DMS 273 treated with DMSO at 0.1 percent for 48 hours (cell line): Measurements from ENCODE around the gene SYCP3.
A peak's percentile ranks its signal among the peaks of the same experiment; 100 is the strongest.
"Not testable (repeated sequence)": the region's sequence is repeated elsewhere in the genome, so short reads cannot be mapped to it uniquely, and the experiment has no call there.

ENCODE experiments used
- DNase-seq: peaks from one replicate; lab custom pipeline; 2025; lab: John Stamatoyannopoulos, UW

The SYCP3 gene

DNA sequence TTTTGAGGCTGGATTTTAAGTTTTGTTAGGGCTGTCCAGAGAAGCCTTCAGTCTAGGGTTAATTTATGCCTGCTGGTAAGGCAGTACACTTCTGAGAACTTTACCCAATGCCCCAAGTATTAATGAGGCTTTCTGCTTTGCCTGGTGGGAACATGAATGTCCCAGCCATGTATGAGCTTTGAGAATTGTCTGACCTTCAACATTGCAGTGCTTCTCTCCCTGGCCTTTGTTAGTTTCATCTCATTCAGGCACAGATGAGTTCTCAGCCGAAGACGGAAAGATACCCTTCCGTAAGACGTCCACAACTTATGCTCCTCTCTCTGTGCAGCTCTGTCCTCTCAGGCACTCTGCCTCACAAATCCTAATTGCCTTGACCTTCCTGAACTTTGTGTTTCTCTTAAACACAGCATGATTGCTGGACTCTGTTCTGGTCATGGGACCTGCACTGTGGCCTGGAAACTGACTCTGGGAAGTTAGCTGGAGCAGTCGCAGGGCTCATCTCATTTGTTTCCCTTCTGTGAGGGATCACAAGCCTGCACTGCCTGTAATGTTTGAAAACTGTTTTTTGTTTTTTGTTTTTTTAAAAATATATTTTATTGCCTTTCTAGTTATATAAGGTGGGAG, 26.1 kb downstream of the SYCP3 start:
- DNase-seq: no peak

DNA sequence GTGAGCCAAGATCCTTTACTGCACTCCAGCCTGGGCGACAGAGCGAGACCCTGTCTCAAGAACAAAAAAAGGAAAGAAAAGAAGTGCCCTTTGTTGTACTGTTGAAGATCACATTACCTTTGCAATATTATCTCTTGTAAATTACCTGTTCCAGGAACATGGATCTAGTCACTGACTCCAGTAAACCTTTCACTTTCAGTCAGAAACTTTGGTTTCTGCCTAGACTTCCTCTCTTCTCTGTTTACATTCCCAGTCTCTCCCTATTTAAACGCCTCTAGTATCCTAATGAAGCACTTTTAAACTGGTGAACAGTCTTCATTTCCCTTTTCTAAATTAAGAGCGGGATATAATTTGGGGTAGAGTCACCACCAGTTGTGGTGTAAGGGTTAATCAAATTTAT, 29.0 kb downstream of the SYCP3 start:
- no peak for DNase-seq

DNA sequence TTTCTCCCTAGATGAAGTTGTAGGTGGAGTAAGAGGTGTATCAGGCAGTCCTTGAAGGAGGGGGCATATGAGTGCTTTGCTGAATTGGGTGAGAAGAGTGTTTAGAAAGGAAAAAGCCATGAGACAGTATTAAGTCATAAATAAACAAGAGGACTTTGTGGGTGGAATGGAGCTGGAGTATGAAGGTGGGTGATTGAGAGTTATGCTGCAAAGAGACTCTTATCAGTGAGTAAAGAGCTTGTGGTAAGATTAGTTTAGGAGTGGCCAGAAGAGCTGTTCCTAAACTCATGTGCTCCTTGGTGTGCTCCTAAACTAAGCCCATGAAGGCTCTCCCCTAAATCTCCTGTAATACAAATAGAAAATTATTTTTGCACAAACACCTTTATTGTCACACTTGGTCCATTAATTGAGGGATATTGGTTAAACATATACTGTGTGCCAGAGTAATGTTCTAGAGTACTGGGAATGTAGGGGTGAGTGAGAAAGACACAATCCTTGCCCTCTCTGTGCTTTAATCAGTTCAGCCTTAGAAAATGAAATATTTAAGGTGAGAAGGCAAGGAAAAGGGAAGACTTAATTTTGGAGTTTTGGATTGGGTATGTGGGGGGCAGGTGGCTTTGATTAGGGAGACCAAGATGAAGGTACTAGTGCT, 32.0 kb downstream of the SYCP3 start:
- no peak for DNase-seq

DNA sequence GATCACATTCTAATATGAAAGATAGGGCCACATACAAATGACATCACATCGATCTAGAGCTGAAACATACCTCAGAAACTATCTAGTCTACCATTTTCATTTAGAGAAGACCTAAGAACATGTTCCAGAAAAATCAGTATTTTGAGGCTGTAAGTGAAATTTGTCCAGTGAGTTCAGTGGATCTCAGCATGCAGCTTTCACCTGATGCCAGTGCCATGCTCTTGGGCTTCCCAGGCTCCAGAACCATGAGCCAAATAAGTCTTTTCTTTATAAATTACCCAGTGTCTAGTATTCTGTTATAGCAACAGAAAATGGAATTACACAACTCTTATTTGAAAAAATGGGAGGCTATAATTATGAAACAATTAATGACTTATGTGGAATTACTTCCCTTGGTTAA, 32.9 kb downstream of the SYCP3 start:
- DNase-seq: no peak

DNA sequence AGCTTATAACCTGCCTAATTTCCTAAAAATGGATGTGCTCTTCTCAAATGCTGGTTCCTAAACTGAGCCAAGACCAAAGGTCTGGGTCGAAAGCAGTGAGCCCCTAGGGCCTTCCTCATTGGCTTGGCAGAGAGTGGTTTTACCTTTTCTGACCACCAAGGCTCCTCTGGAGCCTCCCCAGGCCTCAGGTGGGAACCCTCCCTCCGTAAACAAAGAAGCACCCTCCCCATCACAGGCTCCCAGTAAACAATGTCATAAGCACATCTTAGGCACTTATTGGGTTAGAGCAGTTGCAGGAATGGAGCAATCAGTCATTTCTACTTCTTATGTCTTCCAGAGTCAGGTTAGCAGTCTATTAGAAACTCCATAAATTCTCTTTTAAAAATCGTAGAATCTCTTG, 35.8 kb downstream of the SYCP3 start:
- DNase-seq: no peak

DNA sequence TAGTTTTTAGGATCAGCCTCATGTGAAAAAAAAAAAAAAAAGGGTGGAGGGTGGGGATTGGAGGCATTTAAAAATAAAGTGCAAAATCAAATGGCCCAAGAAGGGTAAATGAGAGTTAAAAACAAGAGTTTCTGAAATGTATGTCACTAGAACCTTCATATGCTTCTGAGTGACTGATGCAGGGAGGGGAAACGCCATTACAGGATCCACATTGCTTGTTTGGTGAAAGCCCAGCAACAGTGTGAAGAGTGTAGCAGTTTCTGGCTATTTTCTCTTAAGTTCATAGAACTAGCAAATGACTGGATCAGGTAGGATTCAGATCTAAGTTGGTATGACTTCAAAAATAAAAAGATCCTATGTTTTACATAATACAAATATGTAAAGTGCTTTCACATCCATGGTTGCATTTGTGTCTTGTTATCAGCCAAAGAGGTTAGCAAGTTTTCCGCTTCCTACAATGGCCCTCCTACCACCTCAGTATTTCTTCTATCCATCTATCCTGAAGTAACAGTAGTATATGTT, 38.9 kb downstream of the SYCP3 start:
- DNase-seq: no peak

DNA sequence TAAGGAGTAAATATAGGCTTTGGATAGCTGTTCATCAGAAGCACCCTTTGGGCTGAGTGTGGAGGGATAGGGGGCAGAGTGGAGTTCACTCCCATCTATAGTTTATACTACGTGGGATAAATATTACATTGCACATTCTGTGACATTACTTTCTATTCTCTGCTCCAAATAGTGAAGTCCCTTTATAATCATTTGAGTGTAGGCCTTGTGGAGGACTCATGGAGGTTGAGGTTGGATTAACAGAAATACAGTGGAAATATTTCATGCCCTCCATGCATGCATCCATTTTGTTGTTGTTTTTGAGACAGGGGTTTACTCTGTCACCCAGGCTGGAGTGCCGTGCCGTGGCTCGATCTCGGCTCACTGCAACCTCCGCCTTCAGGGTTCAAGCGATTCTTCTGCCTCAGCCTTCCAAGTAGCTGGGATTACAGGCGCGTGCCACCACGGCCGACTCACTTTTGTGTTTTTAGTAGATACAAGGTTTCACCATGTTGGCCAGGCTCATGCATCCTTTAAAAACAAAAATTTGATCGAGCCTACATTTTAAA, 40.4 kb downstream of the SYCP3 start:
- no peak for DNase-seq

DNA sequence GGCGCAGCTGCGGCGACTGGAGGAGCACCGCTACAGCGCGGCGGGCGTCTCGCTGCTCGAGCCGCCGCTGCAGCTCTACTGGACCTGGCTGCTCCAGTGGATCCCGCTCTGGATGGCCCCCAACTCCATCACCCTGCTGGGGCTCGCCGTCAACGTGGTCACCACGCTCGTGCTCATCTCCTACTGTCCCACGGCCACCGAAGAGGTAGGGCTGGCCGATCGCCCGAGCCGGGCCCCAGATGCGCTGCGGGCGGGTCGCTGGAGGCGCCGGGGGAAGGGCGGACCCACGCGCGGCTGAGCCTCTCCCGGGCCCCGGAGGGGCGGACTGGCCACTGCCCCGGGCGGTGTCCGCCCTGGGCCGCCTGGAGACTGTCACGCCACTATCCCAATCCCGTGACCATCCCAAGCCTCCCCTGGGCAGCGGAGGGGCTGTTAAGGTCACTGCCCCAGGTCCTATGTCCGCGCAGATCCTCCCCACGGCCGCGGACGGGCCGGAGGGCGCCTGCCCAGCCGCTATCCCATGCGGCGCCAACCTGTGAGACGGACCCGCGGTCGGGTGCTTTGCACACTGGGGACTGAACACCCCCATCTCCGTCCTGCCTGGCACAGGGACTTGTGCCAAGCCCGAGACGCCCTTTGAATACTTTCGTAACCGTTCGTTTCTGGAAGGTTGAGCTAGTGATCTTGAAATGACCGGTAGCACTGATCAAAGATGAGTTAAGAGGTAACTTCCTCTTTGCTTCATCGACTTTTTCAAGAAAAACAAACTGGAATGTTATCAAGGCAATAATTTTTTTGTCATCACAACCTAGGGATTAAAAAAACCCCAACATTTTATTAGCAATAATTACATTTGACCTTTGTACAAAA, 41.1 kb downstream of the SYCP3 start:
- DNase-seq: peak; percentile 2

DNA sequence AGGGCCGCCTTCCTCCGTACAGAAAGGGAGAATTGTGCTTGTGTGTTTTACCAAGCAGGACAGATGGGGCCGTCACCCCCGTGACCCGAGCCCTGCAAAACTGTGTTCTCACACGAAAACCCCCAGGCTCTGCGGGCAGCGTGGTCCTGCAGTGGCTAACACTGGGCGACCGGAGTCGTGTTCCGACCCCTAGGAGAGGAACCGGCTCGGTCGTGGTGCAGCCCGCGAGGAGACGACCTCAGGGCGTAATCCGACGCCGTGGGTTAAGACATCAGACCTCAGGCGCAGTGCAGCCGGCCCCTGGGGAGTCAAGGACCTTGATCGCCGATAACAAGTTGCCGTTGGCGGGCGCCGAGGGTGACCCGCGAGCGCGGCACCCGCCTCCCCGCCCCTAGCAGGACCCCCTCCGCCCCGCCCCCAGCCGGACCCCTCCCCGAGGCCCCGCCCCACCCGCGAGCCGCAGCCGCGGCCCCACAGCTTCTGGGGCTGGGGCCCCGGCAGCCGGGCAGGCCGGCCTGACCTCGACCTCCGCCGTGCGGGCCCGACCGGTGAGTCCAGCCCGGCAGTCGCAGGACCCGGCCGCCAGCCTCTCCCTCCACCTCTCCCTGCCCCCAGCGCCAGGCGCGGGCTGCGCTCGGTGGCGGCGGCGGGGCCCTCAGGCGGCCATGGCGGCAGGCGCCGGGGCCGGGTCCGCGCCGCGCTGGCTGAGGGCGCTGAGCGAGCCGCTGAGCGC, 41.9 kb downstream of the SYCP3 start, which contains the start of gene CHPT1:
Gene CHPT1 (plus strand): TSS at position 444 of the 733 bp plus-strand sequence. CDS start 222 bp downstream, at position 666.
- peak; percentile 7 for DNase-seq

DNA sequence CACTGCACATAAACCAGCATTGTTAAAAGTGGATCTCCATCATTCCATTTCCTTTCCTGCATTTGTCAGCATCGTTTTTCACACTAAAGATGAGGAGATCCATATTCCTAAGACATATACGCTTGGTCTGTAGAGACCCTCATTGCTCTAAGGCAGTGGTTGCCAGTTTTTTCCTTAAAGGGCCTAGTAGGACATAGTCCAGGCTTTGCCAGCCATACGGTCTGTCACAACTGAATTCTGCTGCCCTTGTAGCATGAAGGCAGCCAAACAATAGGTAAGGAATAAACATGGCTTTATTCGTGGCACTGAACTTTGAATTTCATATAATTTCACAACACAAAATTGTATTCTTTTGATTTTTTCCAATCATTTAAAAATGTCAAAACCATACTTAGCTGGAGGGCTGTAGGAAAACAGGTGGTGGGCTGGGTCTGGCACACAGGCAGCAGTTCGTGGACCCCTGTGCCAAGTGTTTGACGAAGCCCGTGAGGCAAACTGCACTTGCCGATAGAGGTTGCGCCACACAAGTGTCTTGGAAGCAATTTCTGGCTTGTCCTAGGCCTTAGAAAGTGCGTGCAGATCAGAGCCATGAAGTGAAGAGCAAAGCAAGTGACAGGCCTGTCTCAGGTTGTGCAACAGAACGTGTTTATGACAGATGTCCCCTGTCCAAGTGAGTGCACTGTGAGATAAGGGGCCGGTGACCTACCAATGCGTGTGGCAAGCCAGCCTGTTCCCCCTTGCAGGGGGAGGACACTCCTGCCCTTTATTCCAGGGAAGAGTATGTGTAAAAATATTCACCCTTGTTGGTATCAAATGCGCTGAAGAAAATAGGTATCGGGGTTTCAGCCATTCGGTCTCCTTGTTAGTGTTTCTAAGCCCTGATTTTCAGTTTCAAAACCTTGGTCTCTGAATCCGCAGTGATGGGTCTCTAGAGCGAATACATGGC, 42.7 kb downstream of the SYCP3 start:
- DNase-seq: no peak

DNA sequence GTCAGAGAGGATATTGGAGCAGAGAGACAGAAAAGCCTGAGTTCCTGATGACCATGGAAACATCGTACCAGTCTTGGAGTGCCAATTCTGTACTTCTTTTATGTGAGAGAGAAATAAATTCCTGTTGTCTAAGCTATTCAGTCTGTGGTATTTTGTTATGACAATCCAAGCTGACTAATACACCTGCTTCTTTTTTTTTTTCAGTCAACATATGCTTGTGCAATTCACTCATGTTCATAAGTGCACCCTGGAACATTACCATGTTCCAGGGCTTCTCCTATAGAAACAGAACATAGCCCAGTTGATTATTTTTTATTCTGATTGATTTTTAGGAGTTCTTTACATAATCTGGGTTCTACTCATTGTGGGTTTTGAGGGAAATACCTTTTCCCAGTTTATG, 43.6 kb downstream of the SYCP3 start:
- DNase-seq: no peak

DNA sequence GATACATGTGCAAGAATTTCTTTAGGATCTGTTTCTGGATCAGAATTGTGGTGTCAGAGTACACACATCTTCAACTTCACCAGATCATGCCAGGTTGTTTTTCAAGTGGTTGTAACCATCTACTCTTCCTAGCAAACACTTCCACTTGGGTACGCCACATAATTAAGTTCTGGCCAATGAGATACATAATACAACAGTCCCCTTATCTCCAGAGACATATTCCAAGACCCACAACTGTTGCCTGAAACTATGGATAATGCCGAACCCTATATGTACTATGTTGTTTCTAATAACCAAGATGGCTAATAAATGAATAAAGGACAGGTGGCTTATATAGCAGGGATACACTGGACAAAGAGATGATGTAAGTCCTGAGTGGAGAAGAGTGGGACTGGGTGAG, 44.3 kb downstream of the SYCP3 start:
- DNase-seq: no peak

DNA sequence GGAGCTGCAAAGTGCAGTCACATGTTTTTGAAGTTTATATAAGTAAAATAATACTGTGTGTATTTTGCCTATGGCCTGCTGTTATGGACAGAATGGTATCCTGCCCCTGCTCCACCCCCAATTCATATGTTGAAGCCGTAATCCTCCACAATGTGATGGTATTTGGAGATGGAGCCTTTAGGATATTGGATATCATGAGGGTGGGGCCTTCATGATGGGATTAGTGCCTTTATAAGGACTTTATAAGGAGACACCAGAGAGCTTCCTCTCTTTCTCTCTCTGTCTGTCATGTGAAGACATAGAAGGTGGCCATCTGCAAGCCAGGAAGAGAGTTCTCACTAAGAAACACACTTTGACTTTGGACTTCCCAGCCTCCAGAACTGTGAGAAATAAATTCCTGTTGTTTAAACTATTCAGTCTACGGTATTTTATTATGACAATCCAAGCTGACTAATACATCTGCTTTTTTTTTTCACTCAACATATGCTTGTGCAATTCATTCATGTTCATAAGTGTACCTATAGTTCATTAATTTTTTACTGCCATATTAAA, 44.9 kb downstream of the SYCP3 start:
- DNase-seq: no peak

DNA sequence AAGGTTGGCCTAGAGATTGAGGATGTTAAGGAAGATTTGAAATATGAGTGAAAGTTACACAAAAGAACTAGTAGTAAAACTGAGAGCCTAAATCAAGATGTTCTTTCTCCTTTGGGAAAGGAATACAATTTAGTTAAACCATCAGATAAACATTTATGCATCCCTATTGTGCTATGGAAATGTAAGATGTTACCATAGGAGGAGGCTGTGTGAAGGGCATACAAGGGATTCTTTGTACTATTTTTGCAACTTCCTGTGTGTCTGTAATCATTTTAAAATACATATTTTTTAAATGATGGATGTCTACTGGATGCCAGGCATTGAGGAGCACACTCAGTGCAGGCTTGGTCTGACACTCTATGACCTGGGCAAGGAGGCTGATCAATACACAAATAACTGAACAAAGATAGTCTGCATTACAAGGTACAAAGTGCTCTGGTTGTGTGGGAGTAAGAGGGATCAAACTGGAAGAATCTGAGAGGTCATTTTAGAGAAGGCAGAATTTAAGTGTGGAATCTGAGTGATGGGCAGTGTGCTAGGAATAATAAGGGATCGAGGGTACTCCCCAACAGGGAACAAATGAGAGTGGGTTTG, 47.7 kb downstream of the SYCP3 start:
- no peak for DNase-seq

DNA sequence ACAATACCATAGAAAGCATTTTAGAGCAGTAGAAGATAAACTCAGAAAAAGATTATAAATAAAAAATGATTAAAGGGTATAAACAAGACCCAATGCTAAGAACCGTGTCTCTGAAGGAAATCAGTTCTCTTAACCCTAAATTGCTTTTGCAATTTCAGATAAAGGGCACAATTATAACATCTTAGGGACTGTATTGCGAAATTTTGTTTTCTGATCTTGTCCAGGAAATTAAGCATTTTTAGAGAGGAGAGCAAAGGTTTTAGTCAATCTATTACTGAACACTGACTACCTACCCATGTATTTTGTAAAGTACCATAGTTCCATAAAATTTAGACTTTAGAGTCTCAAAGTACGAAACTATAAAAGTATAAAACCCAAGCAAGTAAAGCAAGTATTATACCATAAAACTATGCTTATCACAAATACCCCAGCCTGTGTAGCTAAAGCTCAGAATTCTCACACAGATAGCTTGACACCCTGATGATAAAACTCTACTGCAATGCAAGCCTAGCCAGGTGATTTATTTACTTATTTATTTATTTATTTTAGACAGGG, 48.6 kb downstream of the SYCP3 start:
- no peak for DNase-seq

DNA sequence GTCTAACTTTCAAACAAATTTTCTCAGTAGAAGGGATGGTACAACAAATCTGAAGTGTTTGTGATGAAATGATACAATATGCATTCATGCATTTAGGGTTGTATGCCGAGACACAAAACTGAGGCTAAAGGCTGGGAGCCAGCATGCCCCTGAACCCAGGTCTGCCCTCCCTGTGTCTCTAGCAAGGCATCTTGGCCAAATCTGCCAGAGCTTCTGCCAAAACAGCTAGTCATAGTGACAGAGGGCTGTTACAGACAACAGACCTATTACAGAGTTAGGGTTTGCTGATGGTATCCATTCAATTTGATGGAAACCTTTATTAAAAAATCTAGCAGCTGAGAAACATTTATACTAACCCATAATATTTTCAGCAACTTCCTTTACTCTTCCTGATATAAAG, 53.1 kb downstream of the SYCP3 start:
- no peak for DNase-seq

DNA sequence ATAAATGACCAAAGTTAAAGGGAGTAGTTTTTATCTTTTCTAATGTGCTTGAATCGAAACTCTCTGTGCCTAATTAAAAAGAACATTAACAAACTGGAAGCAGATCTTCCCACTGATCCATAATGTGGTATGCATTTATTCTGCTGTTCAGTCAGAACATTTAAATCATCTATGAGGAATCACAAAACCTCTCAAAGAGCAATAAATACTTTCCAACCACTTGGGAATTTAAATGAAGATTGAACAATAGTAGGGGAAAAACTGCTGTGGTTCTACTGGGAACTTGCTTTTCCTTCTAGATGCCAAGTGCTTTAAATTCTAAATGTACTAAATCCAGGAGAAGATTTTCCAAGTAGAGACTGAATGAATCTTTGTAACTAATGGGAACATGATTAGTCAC, 54.2 kb downstream of the SYCP3 start:
- DNase-seq: no peak

DNA sequence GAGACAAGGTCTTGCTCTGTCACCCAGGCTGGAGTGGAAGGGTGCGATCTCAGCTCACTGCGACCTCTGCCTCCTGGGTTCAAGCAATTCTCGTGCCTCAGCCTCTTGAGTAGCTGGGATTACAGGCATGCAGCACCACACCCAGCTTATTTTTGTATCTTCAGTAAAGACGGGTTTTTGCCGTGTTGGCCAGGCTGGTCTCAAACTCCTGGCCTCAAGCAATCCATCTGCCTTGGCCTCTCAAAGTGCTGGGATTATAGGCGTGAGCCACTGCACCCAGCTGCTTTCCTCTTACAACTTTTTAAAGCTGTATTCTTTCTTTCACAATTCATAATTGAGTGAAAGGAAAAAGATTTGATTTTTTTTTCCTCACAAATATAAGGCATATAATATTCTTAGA, 57.6 kb downstream of the SYCP3 start:
- not testable (repeated sequence) for DNase-seq

DNA sequence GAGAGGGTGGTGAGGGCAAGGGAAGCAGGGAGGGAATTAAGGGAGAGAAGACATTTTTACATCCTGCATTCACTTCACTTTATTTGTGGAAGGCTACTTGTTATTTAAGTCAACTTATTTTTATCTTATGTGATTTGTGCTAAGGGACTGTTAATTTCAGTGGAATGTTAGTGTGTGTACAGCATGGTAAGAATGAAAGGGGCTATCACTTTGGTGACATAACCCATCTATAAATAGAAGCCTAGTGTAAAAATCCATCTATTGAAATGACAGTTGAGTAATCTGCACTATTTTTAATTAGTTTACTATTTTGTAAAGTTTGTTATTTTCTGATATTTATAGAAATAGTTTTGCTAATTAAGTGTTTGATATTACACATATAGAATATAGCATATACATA, 58.6 kb downstream of the SYCP3 start:
- DNase-seq: no peak

DNA sequence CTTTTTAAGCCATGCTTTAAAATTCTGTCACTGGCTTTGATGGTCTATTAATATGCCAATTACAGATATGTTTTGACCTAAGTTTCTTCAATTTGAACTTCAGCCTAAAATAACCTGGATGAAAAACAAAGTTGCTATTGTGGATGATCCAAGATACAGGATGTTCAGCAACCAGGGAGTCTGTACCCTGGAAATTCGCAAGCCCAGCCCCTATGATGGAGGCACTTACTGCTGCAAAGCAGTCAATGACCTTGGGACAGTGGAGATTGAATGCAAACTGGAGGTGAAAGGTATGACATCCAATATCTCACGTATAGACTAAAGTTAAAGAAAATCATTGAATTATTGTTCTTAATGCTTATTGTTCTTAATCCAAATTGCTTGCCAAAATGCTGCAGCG, 59.0 kb downstream of the SYCP3 start:
- DNase-seq: no peak
